ENCODE measurements around the gene ANKS4B.

DNA sequence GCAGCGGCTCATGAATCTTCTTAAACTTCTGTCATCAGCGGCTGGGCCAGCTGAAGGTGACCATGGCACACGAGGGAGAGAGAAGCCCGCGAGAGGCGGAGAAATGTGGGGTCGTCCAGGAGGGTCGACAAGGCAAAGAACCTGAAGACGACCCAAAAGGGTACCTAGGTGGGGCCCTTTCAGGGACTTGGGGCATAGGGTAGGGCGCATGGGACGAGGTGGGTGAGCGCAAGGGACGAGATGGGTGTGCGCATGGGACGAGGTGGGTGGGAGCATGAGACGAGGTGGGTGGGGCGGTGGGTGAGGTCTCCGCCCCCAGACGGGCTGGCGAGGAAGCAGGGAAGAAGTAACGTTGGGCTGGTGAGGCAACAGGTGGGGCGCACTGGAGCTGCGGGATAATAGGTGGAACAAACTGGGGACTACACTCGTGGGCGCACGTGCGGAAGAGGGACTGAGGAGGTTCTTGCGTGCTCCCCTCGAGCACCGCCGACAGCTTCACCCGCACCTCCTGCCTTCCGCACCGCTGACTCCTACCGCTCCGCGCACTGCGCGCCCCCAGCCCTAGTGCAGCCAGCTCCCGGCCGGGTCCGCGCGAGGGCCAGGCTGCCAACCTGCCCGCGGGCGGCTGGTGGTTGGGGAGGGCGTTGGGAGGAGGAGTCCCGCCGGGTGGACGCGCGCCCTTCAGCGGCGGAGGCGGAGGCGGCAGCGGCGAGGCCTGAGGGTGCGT is 67.8 kb downstream of the ANKS4B start:
- peak; percentile 50 for TF ChIP-seq CTCF (IDR thresholded peaks at IDR 0.05)
- TF ChIP-seq TCF7L2 (IDR thresholded peaks at IDR 0.05; ENCODE audit: low read depth, low read length) = no peak
- peak; percentile 20; the same call in 1 of the 2 replicates for TF ChIP-seq SIN3A (IDR thresholded peaks at IDR 0.05; ENCODE audit: borderline replicate concordance, insufficient read depth, low read depth, low read length)
- no peak for TF ChIP-seq REST (IDR thresholded peaks at IDR 0.05; ENCODE audit: insufficient read depth in 1 of 2, low read depth in 2 of 2, low read length in 1 of 2)
- peak; percentile 46; the same call in 1 of the 2 replicates for TF ChIP-seq POLR2AphosphoS5 (IDR thresholded peaks at IDR 0.05; ENCODE audit: low read depth, low read length)
